Keratinocyte (primary cell): ENCODE measurements around the gene NRN1L. TPM values are rescaled to one million over a fixed set of nuclear protein-coding genes. Genes with fewer than 3 reads are reported as not detected.
A peak's percentile ranks its signal among the peaks of the same experiment; 100 is the strongest.
"Not testable (repeated sequence)": the region's sequence is repeated elsewhere in the genome, so short reads cannot be mapped to it uniquely, and the experiment has no call there.

Experiments used
- DNase-seq: peaks from one replicate; pipeline ENCODE4 v3.0.0-alpha.2; 2011; ENCODE audit warnings: low read depth, missing footprints, low spot score
- FAIRE-seq: peaks from 2 replicates; lab custom pipeline; 2011; peaks lifted over from hg19 to GRCh38; lab: Jason Lieb, UNC
- H2AFZ ChIP-seq: 2 replicates; pipeline ENCODE4 v1.6.0; 2012; ENCODE audit warnings: low read length, control low read depth, inconsistent platforms; ENCODE audit not compliant: control insufficient read depth
- H3K27ac ChIP-seq: 2 replicates; pipeline ENCODE4 v1.5.1; 2011; ENCODE audit warnings: low read length; ENCODE audit not compliant: control insufficient read depth, insufficient read depth
- H3K27me3 ChIP-seq: 3 replicates; pipeline ENCODE4 v1.6.0; 2011; ENCODE audit warnings: low read length; ENCODE audit not compliant: control insufficient read depth, insufficient read depth; ENCODE audit errors: extremely low read depth
- H3K36me3 ChIP-seq, 2 experiments: 2 replicates in 1 of 2; 3 replicates in 1 of 2; pipeline ENCODE4 v1.5.1; 2011; ENCODE audit warnings: low read length in 2 of 2, mild to moderate bottlenecking in 1 of 2; ENCODE audit not compliant: control insufficient read depth in 2 of 2, insufficient read depth in 2 of 2; ENCODE audit errors: extremely low read depth in 1 of 2
- H3K4me1 ChIP-seq: 3 replicates; pipeline ENCODE4 v1.5.1; 2011; ENCODE audit warnings: low read length; ENCODE audit not compliant: control insufficient read depth, insufficient read depth; ENCODE audit errors: extremely low read depth
- H3K4me2 ChIP-seq: 3 replicates; pipeline ENCODE4 v1.6.0; 2011; ENCODE audit warnings: low read depth, low read length; ENCODE audit not compliant: control insufficient read depth, insufficient read depth; ENCODE audit errors: extremely low read depth
- H3K4me3 ChIP-seq, 3 experiments: fragments of 200-600 bp in 1 of 3; sonication (generic) in 1 of 3; 2 replicates in 2 of 3; 3 replicates in 1 of 3; pipeline ENCODE4 v1.5.1; 2011 to 2016; ENCODE audit warnings: low read length in 3 of 3, mild to moderate bottlenecking in 3 of 3, control low read depth in 2 of 3, inconsistent platforms in 1 of 3, low read depth in 1 of 3, mixed read lengths in 1 of 3, mixed run types in 1 of 3, moderate library complexity in 1 of 3; ENCODE audit not compliant: control insufficient read depth in 2 of 3, insufficient read depth in 2 of 3; ENCODE audit errors: extremely low read depth in 1 of 3
- H3K79me2 ChIP-seq: 2 replicates; pipeline ENCODE4 v1.6.0; 2012; ENCODE audit warnings: low read length; ENCODE audit not compliant: control insufficient read depth, insufficient read depth
- H3K9ac ChIP-seq: 3 replicates; pipeline ENCODE4 v1.6.0; 2011; ENCODE audit warnings: low read length; ENCODE audit not compliant: control insufficient read depth, insufficient read depth; ENCODE audit errors: extremely low read depth
- H3K9me1 ChIP-seq: 3 replicates; pipeline ENCODE4 v1.6.0; 2011; ENCODE audit warnings: low read length; ENCODE audit not compliant: control insufficient read depth, insufficient read depth; ENCODE audit errors: extremely low read depth
- H3K9me3 ChIP-seq: 2 replicates; pipeline ENCODE4 v1.5.1; 2012; ENCODE audit warnings: low read depth, low read length; ENCODE audit not compliant: control insufficient read depth
- H4K20me1 ChIP-seq: 3 replicates; pipeline ENCODE4 v1.6.0; 2011; ENCODE audit warnings: low read length; ENCODE audit not compliant: control insufficient read depth, insufficient read depth; ENCODE audit errors: extremely low read depth
- CTCF ChIP-seq, 3 experiments: IDR thresholded peaks in 1 of 3; conservative IDR thresholded peaks in 1 of 3; optimal IDR thresholded peaks in 1 of 3; 2 replicates in 2 of 3; 3 replicates in 1 of 3; pipeline versions ENCODE3 to v1.5.1; 2011; ENCODE audit warnings: low read length in 3 of 3, mild to moderate bottlenecking in 3 of 3, moderate library complexity in 2 of 3, control low read depth in 1 of 3, inconsistent platforms in 1 of 3; ENCODE audit not compliant: insufficient read depth in 2 of 3; ENCODE audit errors: extremely low read depth in 1 of 3
- EZH2 ChIP-seq: IDR thresholded peaks from one replicate; pipeline ENCODE4 v1.6.1; 2012; ENCODE audit warnings: inconsistent platforms, mild to moderate bottlenecking, low read length, moderate library complexity
- dilution Hi-C: fragments of 300-500 bp; cut with MboI; formaldehyde crosslinking; loops from one replicate; pipeline ENCODE4 v1.7.0; 2020; ENCODE audit warnings: low sequenced_read_pairs; ENCODE audit not compliant: extremely low pct_ligation_motif_present
- polyA minus RNA-seq, 3 experiments: library from RNA; depleted of rRNA, polyadenylated mRNA; stranded (reverse); fragments of >200 nt; gene quantifications; 1 replicate in 1 of 3; 2 replicates in 1 of 3; 3 replicates in 1 of 3; pipeline ENCODE4 v1.2.3, GENCODE V29; 2011
- polyA plus RNA-seq, 5 experiments: library from polyadenylated mRNA; depleted of rRNA in 3 of 5; stranded (reverse) in 3 of 5; stranded (forward) in 1 of 5; unstranded in 1 of 5; fragments of >200 nt; gene quantifications; 1 replicate in 1 of 5; 2 replicates in 3 of 5; 3 replicates in 1 of 5; pipeline versions ENCODE4 v1.2.1 to v1.2.3, GENCODE V29; 2011 to 2012; ENCODE audit warnings: missing spikeins in 2 of 5, low read depth in 1 of 5, low replicate concordance in 1 of 5

The NRN1L gene
- not detected in 3 replicates for polyA plus RNA-seq
- not detected for polyA plus RNA-seq (2011; ENCODE audit: low read depth)
- polyA plus RNA-seq (2011; cell fraction: cytosol; rRNA removed) = not detected in 2 replicates
- polyA plus RNA-seq (2011; cell fraction: nucleus; rRNA removed) = 0.51 and 0.53 TPM in 2 replicates
- polyA plus RNA-seq (2012; ENCODE audit: low replicate concordance) = 0.75 TPM in 1 of 2 replicates, not detected in the other
- not detected in 3 replicates for polyA minus RNA-seq
- polyA minus RNA-seq (2011; cell fraction: cytosol; rRNA and poly(A)+ RNA removed) = not detected
- polyA minus RNA-seq (2011; cell fraction: nucleus; rRNA and poly(A)+ RNA removed) = not detected in 2 replicates

- Histone ChIP-seq H3K27me3 (no peaks in the 10 kb centered on the region), H3K27ac (peak within 1 kb of the TSS; percentile 1), H3K36me3 (peaks cover 34 to 38% of the 10 kb centered on the region in 2 experiments), H3K9me1 (no peaks in the 10 kb centered on the region), H3K4me3 (no peak within 1 kb of the TSS), H3K4me1 (peaks cover 4% of the 10 kb centered on the region), H3K9me3 (no peaks in the 10 kb centered on the region), H4K20me1 (peaks cover 15% of the 10 kb centered on the region), H2AFZ (no peak within 1 kb of the TSS), H3K79me2 (no peaks in the 10 kb centered on the region), H3K9ac (no peak within 1 kb of the TSS), H3K4me2 (peak within 1 kb of the TSS; percentile 33)
- FAIRE-seq (peak; percentile 78), DNase-seq (peak; percentile 69)
- dilution Hi-C loops = no loop called here
- TF ChIP-seq EZH2 = no peak
- TF ChIP-seq CTCF (optimal IDR thresholded peaks at IDR 0.05 in 1 of 3, IDR thresholded peaks at IDR 0.05 in 1 of 3, conservative IDR thresholded peaks at IDR 0.05 in 1 of 3; ENCODE audit: extremely low read depth in 1 of 3, insufficient read depth in 2 of 3, low read length in 3 of 3) = no peak
Measured at GRCh38 chr16:67884684-67885083, at the start of gene NRN1L. NRN1L (plus strand) TSS chr16:67884885; CDS start chr16:67884904, 19 bp downstream.

- H3K9me3 ChIP-seq, H3K4me3 ChIP-seq, H3K36me3 ChIP-seq, H3K27ac ChIP-seq, H3K4me2 ChIP-seq, H3K79me2 ChIP-seq, H4K20me1 ChIP-seq, H3K27me3 ChIP-seq, DNase-seq, H3K9me1 ChIP-seq, FAIRE-seq, H3K9ac ChIP-seq, H2AFZ ChIP-seq, dilution Hi-C loops: not testable (repeated sequence)
- H3K4me1 ChIP-seq = peaks cover 19% of the 10 kb centered on the region
Measured at GRCh38 chr16:67837190-67837589, 47.5 kb upstream of the NRN1L start.
